HUES6 (cell line): ENCODE results near the gene CC2D2A.

ENCODE experiments used
- H3K27ac ChIP-seq: 2 replicates; pipeline ENCODE4 v1.7.0; 2013; ENCODE audit warnings: low read depth, mild to moderate bottlenecking, low read length, inconsistent platforms
- H3K27me3 ChIP-seq: 2 replicates; pipeline ENCODE4 v1.6.1; 2013; ENCODE audit warnings: low read length; ENCODE audit not compliant: control insufficient read depth, insufficient read depth
- H3K36me3 ChIP-seq: 2 replicates; pipeline ENCODE4 v1.6.1; 2013; ENCODE audit warnings: low read length; ENCODE audit not compliant: control insufficient read depth, insufficient read depth
- H3K4me1 ChIP-seq: 2 replicates; pipeline ENCODE4 v1.6.1; 2013; ENCODE audit warnings: low read length; ENCODE audit not compliant: control insufficient read depth, insufficient read depth
- H3K4me3 ChIP-seq: 2 replicates; pipeline ENCODE4 v1.5.1; 2013; ENCODE audit warnings: low read depth, low read length
- H3K9ac ChIP-seq: one replicate; pipeline ENCODE4 v1.6.1; 2013; ENCODE audit warnings: mild to moderate bottlenecking, low read length
- H3K9me3 ChIP-seq: 2 replicates; pipeline ENCODE4 v1.6.1; 2013; ENCODE audit warnings: low read depth, low read length; ENCODE audit not compliant: control insufficient read depth, insufficient read depth

Gene CC2D2A

GRCh38 chr4:15443371-15444160, 26.1 kb upstream of the CC2D2A start:
- Histone ChIP-seq H3K36me3 (no peaks in the 10 kb centered on the region), H3K9me3 (peaks cover 20% of the 10 kb centered on the region), H3K9ac (no peak overlapping the region), H3K4me1 (no peaks in the 10 kb centered on the region), H3K27ac (no peak overlapping the region), H3K4me3 (no peak overlapping the region), H3K27me3 (no peaks in the 10 kb centered on the region)

- Histone ChIP-seq H3K4me1 (no peaks in the 10 kb centered on the region), H3K9ac (no peak overlapping the region), H3K9me3 (peaks cover 20% of the 10 kb centered on the region), H3K27me3 (no peaks in the 10 kb centered on the region), H3K36me3 (no peaks in the 10 kb centered on the region), H3K4me3 (no peak overlapping the region), H3K27ac (no peak overlapping the region)
Observed at GRCh38 chr4:15444276-15444675, 25.4 kb upstream of the CC2D2A start.

GRCh38 chr4:15444879-15445547, 24.7 kb upstream of the CC2D2A start:
- peaks cover 20% of the 10 kb centered on the region for H3K9me3 ChIP-seq
- no peaks in the 10 kb centered on the region for H3K36me3 ChIP-seq
- H3K4me1 ChIP-seq = no peaks in the 10 kb centered on the region
- H3K27ac ChIP-seq = no peak overlapping the region
- no peak overlapping the region for H3K4me3 ChIP-seq
- H3K9ac ChIP-seq = no peak overlapping the region
- H3K27me3 ChIP-seq = no peaks in the 10 kb centered on the region

GRCh38 chr4:15451181-15451865, 18.4 kb upstream of the CC2D2A start:
- H3K36me3 ChIP-seq = no peaks in the 10 kb centered on the region
- H3K9me3 ChIP-seq = peaks cover 3% of the 10 kb centered on the region
- H3K4me1 ChIP-seq = no peaks in the 10 kb centered on the region
- no peak overlapping the region for H3K9ac ChIP-seq
- no peaks in the 10 kb centered on the region for H3K27me3 ChIP-seq
- no peak overlapping the region for H3K4me3 ChIP-seq
- no peak overlapping the region for H3K27ac ChIP-seq

GRCh38 chr4:15451866-15452765, 17.6 kb upstream of the CC2D2A start:
- Histone ChIP-seq H3K27ac (no peak overlapping the region), H3K4me3 (no peak overlapping the region), H3K4me1 (0 out of 2 replicates have a peak, but pooled peaks cover 2% of the 10 kb centered on the region), H3K36me3 (no peaks in the 10 kb centered on the region), H3K9me3 (no peaks in the 10 kb centered on the region), H3K9ac (no peak overlapping the region), H3K27me3 (no peaks in the 10 kb centered on the region)

- Histone ChIP-seq H3K4me3 (no peak overlapping the region), H3K4me1 (0 out of 2 replicates have a peak, but pooled peaks cover 6% of the 10 kb centered on the region), H3K27ac (no peak overlapping the region), H3K27me3 (no peaks in the 10 kb centered on the region), H3K36me3 (no peaks in the 10 kb centered on the region), H3K9ac (no peak overlapping the region), H3K9me3 (no peaks in the 10 kb centered on the region)
Observed at GRCh38 chr4:15455290-15455689, 14.4 kb upstream of the CC2D2A start.

- H3K4me1 ChIP-seq = 0 out of 2 replicates have a peak, but pooled peaks cover 6% of the 10 kb centered on the region
- no peaks in the 10 kb centered on the region for H3K9me3 ChIP-seq
- H3K36me3 ChIP-seq = no peaks in the 10 kb centered on the region
- H3K9ac ChIP-seq = no peak overlapping the region
- no peak overlapping the region for H3K4me3 ChIP-seq
- no peak overlapping the region for H3K27ac ChIP-seq
- no peaks in the 10 kb centered on the region for H3K27me3 ChIP-seq
Observed at GRCh38 chr4:15457406-15458201, 12.1 kb upstream of the CC2D2A start.

- Histone ChIP-seq H3K9ac (no peak overlapping the region), H3K4me3 (no peak overlapping the region), H3K27me3 (no peaks in the 10 kb centered on the region), H3K9me3 (no peaks in the 10 kb centered on the region), H3K4me1 (0 out of 2 replicates have a peak, but pooled peaks cover 6% of the 10 kb centered on the region), H3K36me3 (no peaks in the 10 kb centered on the region), H3K27ac (no peak overlapping the region)
Observed at GRCh38 chr4:15458616-15459015, 11.1 kb upstream of the CC2D2A start.

GRCh38 chr4:15459706-15460105, 10.0 kb upstream of the CC2D2A start:
- Histone ChIP-seq H3K9ac (no peak overlapping the region), H3K4me3 (no peak overlapping the region), H3K9me3 (no peaks in the 10 kb centered on the region), H3K27ac (no peak overlapping the region), H3K4me1 (0 out of 2 replicates have a peak, but pooled peaks cover 6% of the 10 kb centered on the region), H3K27me3 (no peaks in the 10 kb centered on the region), H3K36me3 (no peaks in the 10 kb centered on the region)

GRCh38 chr4:15466596-15466995, 3.1 kb upstream of the CC2D2A start:
- no peaks in the 10 kb centered on the region for H3K36me3 ChIP-seq

More at GRCh38 chr4:15466596-15466995, 3.1 kb upstream of the CC2D2A start:
- Histone ChIP-seq H3K4me1 (peaks cover 16% of the 10 kb centered on the region; the same call in 1 of the 2 replicates), H3K27me3 (no peaks in the 10 kb centered on the region), H3K9me3 (no peaks in the 10 kb centered on the region), H3K27ac (no peak overlapping the region), H3K9ac (no peak overlapping the region), H3K4me3 (no peak overlapping the region)
